Gastroesophageal sphincter (tissue), 4 donors: Measurements from ENCODE around the gene TMEM273. TPM values are rescaled to one million over a fixed set of nuclear protein-coding genes. Genes with fewer than 3 reads are reported as not detected.

Experiments used
- ATAC-seq: fragments of 150-250 bp; one replicate; pipeline ENCODE4 v1.9.1; 2016; ENCODE audit warnings: mild to moderate bottlenecking, moderate library complexity
- H3K27ac ChIP-seq, 4 donors: fragments of 200-600 bp; sonication (generic) in 3 of 4; 1 replicate in 3 of 4; 2 replicates in 1 of 4; pipeline ENCODE4 v1.5.1; 2016 to 2019
- H3K27me3 ChIP-seq: fragments of 200-600 bp; sonication (generic); one replicate; pipeline ENCODE4 v1.5.1; 2019
- H3K36me3 ChIP-seq, 2 donors: fragments of 200-600 bp; sonication (generic); one replicate each; pipeline ENCODE4 v1.5.1; 2019; ENCODE audit warnings: control low read depth in 1 of 2
- H3K4me1 ChIP-seq, 3 donors: fragments of 200-600 bp; sonication (generic); 1 replicate in 2 of 3; 2 replicates in 1 of 3; pipeline ENCODE4 v1.5.1; 2016 to 2019; ENCODE audit warnings: control low read depth in 2 of 3
- H3K4me3 ChIP-seq, 2 donors: fragments of 200-600 bp; sonication (generic); one replicate each; pipeline ENCODE4 v1.5.1; 2019; ENCODE audit warnings: mild to moderate bottlenecking in 1 of 2, moderate library complexity in 1 of 2
- H3K9me3 ChIP-seq, 3 donors: fragments of 200-600 bp; sonication (generic); one replicate each; pipeline ENCODE4 v1.5.1; 2017 to 2019; ENCODE audit warnings: control low read depth in 2 of 3
- CTCF ChIP-seq, 4 experiments: fragments of 200-600 bp in 2 of 4; fragments of 450-650 bp in 2 of 4; sonication (generic) in 1 of 4; IDR thresholded peaks; one replicate each; pipeline ENCODE4 v1.5.1; 2017 to 2019; ENCODE audit warnings: antibody characterized with exemption in 4 of 4, mild to moderate bottlenecking in 2 of 4, moderate library complexity in 2 of 4
- EP300 ChIP-seq: sonication (generic); formaldehyde crosslinking; IDR thresholded peaks from one replicate; pipeline ENCODE4 v1.6.1; 2017; ENCODE audit warnings: antibody characterized with exemption, mild to moderate bottlenecking
- POLR2A ChIP-seq, 2 donors: fragments of 450-650 bp; IDR thresholded peaks; one replicate each; pipeline ENCODE4 v1.6.1; 2017; ENCODE audit warnings: antibody characterized with exemption in 2 of 2, mild to moderate bottlenecking in 2 of 2, moderate library complexity in 1 of 2
- POLR2AphosphoS5 ChIP-seq: sonication (generic); formaldehyde crosslinking; IDR thresholded peaks from one replicate; pipeline ENCODE4 v1.6.1; 2017; ENCODE audit warnings: antibody characterized with exemption
- WGBS, 2 donors: methylation state at CpG; one replicate each; pipeline ENCODE4 v1.1.5; 2018; ENCODE audit warnings: low coverage in 1 of 2; 5-methylcytosine and 5-hydroxymethylcytosine counted together
- total RNA-seq, 4 donors: library from RNA; depleted of rRNA; stranded (reverse); fragments of >200 nt; gene quantifications; one replicate each; pipeline ENCODE4 v1.1.0, GENCODE V29; 2016

Gene TMEM273
- total RNA-seq, 4 donors from 2014 or later, result 12.4 to 65.8 (median 21.7) TPM

- Histone ChIP-seq H3K4me3 (no peak overlapping the region), H3K4me1 (no peaks in the 10 kb centered on the region), H3K27ac (no peak overlapping the region), H3K9me3 (no peaks in the 10 kb centered on the region), H3K36me3 (no peaks in the 10 kb centered on the region), H3K27me3 (no peaks in the 10 kb centered on the region)
- ATAC-seq, result no peak
- TF ChIP-seq EP300 (no peak), POLR2AphosphoS5 (no peak), CTCF (IDR thresholded peaks at IDR 0.05) (no peak), POLR2A (IDR thresholded peaks at IDR 0.05) (no peak)
- 79 to 81% methylated on average over 4 to 7 of the region's 7 CpGs for WGBS, 2 donors
These were observed 41.8 kb upstream of the TMEM273 start for GRCh38 chr10:49230004-49230403.

- Histone ChIP-seq H3K27ac (no peak overlapping the region), H3K9me3 (peaks cover 0 to under 1% (median 0%) of the 10 kb centered on the region in 3 donors), H3K36me3 (no peaks in the 10 kb centered on the region), H3K27me3 (no peaks in the 10 kb centered on the region), H3K4me1 (no peaks in the 10 kb centered on the region), H3K4me3 (no peak overlapping the region)
- no peak for TF ChIP-seq POLR2A (IDR thresholded peaks at IDR 0.05)
- TF ChIP-seq POLR2AphosphoS5, result no peak
- TF ChIP-seq EP300, result no peak
- TF ChIP-seq CTCF (IDR thresholded peaks at IDR 0.05), result no peak
- no peak for ATAC-seq
- WGBS, 2 donors, result 71 to 76% methylated on average over 9 to 11 of the region's 20 CpGs
These were observed 40.5 kb upstream of the TMEM273 start for GRCh38 chr10:49228677-49229076.

- TF ChIP-seq CTCF (IDR thresholded peaks at IDR 0.05), result no peak
- no peak for TF ChIP-seq EP300
- TF ChIP-seq POLR2A (IDR thresholded peaks at IDR 0.05), result no peak
- TF ChIP-seq POLR2AphosphoS5, result no peak
- Histone ChIP-seq H3K27ac (no peak overlapping the region), H3K36me3 (no peaks in the 10 kb centered on the region), H3K27me3 (no peaks in the 10 kb centered on the region), H3K4me3 (no peak overlapping the region), H3K4me1 (no peaks in the 10 kb centered on the region), H3K9me3 (peaks cover 0 to 10% (median 0%) of the 10 kb centered on the region in 3 donors)
- ATAC-seq, result no peak
- WGBS, 2 donors, result 53 to 93% methylated on average over 2 to 3 of the region's 5 CpGs
These were observed 39.2 kb upstream of the TMEM273 start for GRCh38 chr10:49227406-49227805.

GRCh38 chr10:49226594-49226993 is 38.4 kb upstream of the TMEM273 start:
- ATAC-seq, result no peak
- Histone ChIP-seq H3K4me1 (no peaks in the 10 kb centered on the region), H3K36me3 (no peaks in the 10 kb centered on the region), H3K27me3 (no peaks in the 10 kb centered on the region), H3K27ac (no peak overlapping the region), H3K9me3 (peaks cover 0 to 10% (median 0%) of the 10 kb centered on the region in 3 donors), H3K4me3 (no peak overlapping the region)
- TF ChIP-seq POLR2AphosphoS5 (no peak), CTCF (IDR thresholded peaks at IDR 0.05) (no peak)
- WGBS, 2 donors, result 60 to 84% methylated on average over 2 to 4 of the region's 4 CpGs

- Histone ChIP-seq H3K9me3 (peaks cover 0 to 10% (median 0%) of the 10 kb centered on the region in 3 donors), H3K27ac (no peak overlapping the region), H3K36me3 (no peaks in the 10 kb centered on the region), H3K27me3 (no peaks in the 10 kb centered on the region), H3K4me1 (no peaks in the 10 kb centered on the region), H3K4me3 (no peak overlapping the region)
- WGBS, 2 donors, result 45 to 62% methylated on average over 3 to 6 of the region's 12 CpGs
- no peak for TF ChIP-seq CTCF (IDR thresholded peaks at IDR 0.05)
- peak; percentile 20 for ATAC-seq
These were observed 37.2 kb upstream of the TMEM273 start for GRCh38 chr10:49225218-49225876.
